GM18507 (cell line): ENCODE results near the gene MYOT.
A peak's percentile ranks its signal among the peaks of the same experiment; 100 is the strongest.

Source experiments
- DNase-seq: peaks from one replicate; pipeline ENCODE4 v3.0.0; 2011; ENCODE audit warnings: low read depth; ENCODE audit not compliant: insufficient read length; ENCODE audit errors: extremely low spot score
- FAIRE-seq: peaks from 2 replicates; lab custom pipeline; 2011; peaks lifted over from hg19 to GRCh38; lab: Jason Lieb, UNC

The MYOT gene

GRCh38 chr5:137867664-137868063, at the start of gene MYOT:
Gene MYOT, plus strand, starts transcription at chr5:137867860. Its CDS starts 2,792 bp downstream, at chr5:137870652.
- FAIRE-seq, result no peak

GRCh38 chr5:137819766-137820165, 47.9 kb upstream of the MYOT start:
- DNase-seq, result no peak
- FAIRE-seq, result no peak

More at GRCh38 chr5:137867664-137868063, at the start of gene MYOT:
- no peak for DNase-seq

- FAIRE-seq, result peak; percentile 63
- peak; percentile 28 for DNase-seq
Observed at GRCh38 chr5:137822158-137822764, 45.4 kb upstream of the MYOT start.

GRCh38 chr5:137822984-137823383, 44.7 kb upstream of the MYOT start:
- DNase-seq (no peak), FAIRE-seq (no peak)

GRCh38 chr5:137825165-137825564, 42.5 kb upstream of the MYOT start:
- FAIRE-seq, result no peak

GRCh38 chr5:137826067-137826466, 41.6 kb upstream of the MYOT start:
- no peak for FAIRE-seq
- DNase-seq, result no peak

More at GRCh38 chr5:137825165-137825564, 42.5 kb upstream of the MYOT start:
- DNase-seq, result no peak

GRCh38 chr5:137828180-137828579, 39.5 kb upstream of the MYOT start:
- FAIRE-seq, result no peak
- no peak for DNase-seq

GRCh38 chr5:137828664-137829063, 39.0 kb upstream of the MYOT start:
- FAIRE-seq, result no peak
- DNase-seq, result no peak

- no peak for FAIRE-seq
- no peak for DNase-seq
Observed at GRCh38 chr5:137831105-137831504, 36.6 kb upstream of the MYOT start.

GRCh38 chr5:137831526-137831925, 36.1 kb upstream of the MYOT start:
- DNase-seq (no peak), FAIRE-seq (no peak)

- DNase-seq, result no peak
- FAIRE-seq, result no peak
Observed at GRCh38 chr5:137832416-137832815, 35.2 kb upstream of the MYOT start.

GRCh38 chr5:137833463-137833862, 34.2 kb upstream of the MYOT start:
- no peak for FAIRE-seq

GRCh38 chr5:137834498-137835049, 33.1 kb upstream of the MYOT start:
- DNase-seq (no peak), FAIRE-seq (no peak)

More at GRCh38 chr5:137833463-137833862, 34.2 kb upstream of the MYOT start:
- DNase-seq, result no peak

GRCh38 chr5:137836298-137836697, 31.4 kb upstream of the MYOT start:
- DNase-seq (no peak), FAIRE-seq (no peak)

GRCh38 chr5:137836997-137837396, 30.7 kb upstream of the MYOT start:
- DNase-seq (no peak), FAIRE-seq (no peak)

- DNase-seq, result no peak
- FAIRE-seq, result no peak
Observed at GRCh38 chr5:137837491-137838394, 29.9 kb upstream of the MYOT start.

GRCh38 chr5:137838976-137839375, 28.7 kb upstream of the MYOT start:
- DNase-seq (no peak), FAIRE-seq (no peak)

- FAIRE-seq, result peak; percentile 51
- no peak for DNase-seq
Observed at GRCh38 chr5:137842296-137842695, 25.4 kb upstream of the MYOT start.

GRCh38 chr5:137843676-137844299, 23.9 kb upstream of the MYOT start:
- DNase-seq (no peak), FAIRE-seq (no peak)

GRCh38 chr5:137845472-137845871, 22.2 kb upstream of the MYOT start:
- no peak for FAIRE-seq
- no peak for DNase-seq
